Upper lobe of left lung (tissue), 6 donors: Measurements from ENCODE around the gene EFHD2. TPM values are rescaled to one million over a fixed set of nuclear protein-coding genes. Genes with fewer than 3 reads are reported as not detected.

Experiments
- ATAC-seq, 2 donors: fragments of 200-7000 bp; cut with Tn5 transposase; one replicate each; pipeline ENCODE4 v1.9.1; 2022; ENCODE audit warnings: mild to moderate bottlenecking in 2 of 2, moderate library complexity in 2 of 2; ENCODE audit not compliant: low FRiP score in 2 of 2
- DNase-seq, 2 donors: peaks; one replicate each; pipeline ENCODE4 v3.0.0-alpha.2; 2019 to 2020
- H3K27ac ChIP-seq, 4 donors: fragments of 200-600 bp; sonication (generic); one replicate each; pipeline ENCODE4 v1.5.1; 2016 to 2019
- H3K27me3 ChIP-seq, 4 donors: fragments of 200-600 bp; sonication (generic); one replicate each; pipeline ENCODE4 v1.5.1; 2017 to 2019
- H3K36me3 ChIP-seq, 4 donors: fragments of 200-600 bp; sonication (generic); one replicate each; pipeline ENCODE4 v1.5.1; 2016 to 2019
- H3K4me1 ChIP-seq, 4 donors: fragments of 200-600 bp; sonication (generic); one replicate each; pipeline ENCODE4 v1.5.1; 2018 to 2019
- H3K4me3 ChIP-seq, 4 donors: fragments of 200-600 bp; sonication (generic); one replicate each; pipeline ENCODE4 v1.5.1; 2017 to 2019; ENCODE audit warnings: mild to moderate bottlenecking in 2 of 4, moderate library complexity in 1 of 4
- H3K9me3 ChIP-seq, 4 donors: fragments of 200-600 bp; sonication (generic); one replicate each; pipeline ENCODE4 v1.5.1; 2018 to 2019
- EP300 ChIP-seq, 4 donors: sonication (generic); formaldehyde crosslinking; IDR thresholded peaks; one replicate each; pipeline ENCODE4 v1.5.1; 2017; ENCODE audit warnings: antibody characterized with exemption in 4 of 4, control low read depth in 2 of 4
- POLR2A ChIP-seq, 4 donors: fragments of 450-650 bp; IDR thresholded peaks; one replicate each; pipeline ENCODE4 v1.5.1; 2016 to 2017; ENCODE audit warnings: antibody characterized with exemption in 4 of 4, mild to moderate bottlenecking in 2 of 4
- POLR2AphosphoS5 ChIP-seq, 2 donors: sonication (generic); formaldehyde crosslinking; IDR thresholded peaks; one replicate each; pipeline ENCODE4 v1.5.1; 2017; ENCODE audit warnings: antibody characterized with exemption in 2 of 2
- WGBS, 2 donors: methylation state at CpG; one replicate each; pipeline ENCODE4 v1.1.5; 2017 to 2018; 5-methylcytosine and 5-hydroxymethylcytosine counted together
- total RNA-seq, 6 donors: library from RNA; depleted of rRNA in 4 of 6; stranded (reverse); fragments of >200 nt in 4 of 6; gene quantifications; one replicate each; pipeline versions ENCODE4 v1.1.0 to v1.2.1, GENCODE V29; 2016 to 2021
- TF ChIP-seq, protein P1 (sequence below), 6 experiments: fragments of 450-650 bp in 4 of 6; fragments of 200-600 bp in 2 of 6; sonication (generic) in 2 of 6; IDR thresholded peaks; one replicate each; pipeline ENCODE4 v1.5.1; 2016 to 2019; ENCODE audit warnings: antibody characterized with exemption in 6 of 6
- donor health status: DM: no; HTN: no; CAD: no; lungs with moderate emphysema.
- donor health status: DM: no; HTN: yes; CAD: no; lungs with severe emphysema.

The EFHD2 gene
- total RNA-seq, 6 donors from 2014 or later: 62.9 to 123 (median 91.2) TPM

DNA sequence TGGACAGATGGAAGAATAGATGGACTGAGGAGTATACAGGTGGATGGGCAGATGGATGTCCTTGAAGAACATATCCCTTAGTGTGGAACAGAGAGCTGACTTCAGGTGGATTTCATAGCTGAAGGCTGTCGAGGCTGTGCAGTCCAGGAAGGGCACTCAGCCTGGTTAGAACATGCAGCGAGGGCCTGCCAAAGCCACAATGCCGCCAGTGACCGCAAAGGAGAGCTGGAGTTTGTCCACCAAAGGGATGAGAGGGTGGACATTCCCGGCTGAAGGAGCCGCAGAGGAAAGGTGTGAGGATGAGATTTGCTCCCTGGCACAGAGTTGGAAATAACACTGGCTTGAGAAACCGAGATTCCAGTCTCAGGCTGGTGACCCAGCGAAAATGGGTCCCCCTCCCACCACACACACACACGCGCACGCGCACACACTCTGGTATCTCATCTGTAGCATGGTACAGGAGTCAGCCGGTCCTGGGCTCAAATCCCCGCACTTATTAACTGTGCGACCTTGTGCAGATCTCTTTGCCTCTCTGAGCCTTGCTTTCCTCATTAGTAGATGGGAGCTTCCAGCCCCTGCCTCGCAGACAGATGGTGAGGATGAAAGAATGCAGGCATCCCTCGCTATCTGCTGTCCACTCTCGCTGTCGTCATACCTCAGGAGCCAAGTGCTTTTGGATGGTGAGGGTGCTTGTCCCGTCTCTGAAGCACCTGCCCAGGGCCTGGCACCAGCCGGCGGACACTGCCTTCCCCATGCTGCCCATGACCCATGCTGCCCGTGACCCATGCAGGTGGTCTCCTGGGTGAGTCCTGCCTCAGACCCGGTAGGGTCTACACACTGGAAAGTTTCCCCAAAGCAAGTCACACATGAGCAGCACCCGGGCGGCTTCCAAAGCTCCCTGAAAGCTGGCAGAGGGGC lies 26.8 kb upstream of the EFHD2 start:
- Histone ChIP-seq H3K9me3 (no peaks in the 10 kb centered on the region), H3K4me1 (peaks cover 0 to 10% (median 5%) of the 10 kb centered on the region in 4 donors), H3K27me3 (no peaks in the 10 kb centered on the region), H3K4me3 (no peak overlapping the region), H3K27ac (no peak overlapping the region), H3K36me3 (no peaks in the 10 kb centered on the region)
- ATAC-seq (peak in 1 of 2 donors; percentile 27), DNase-seq (no peak)
- TF ChIP-seq, protein P1, sequence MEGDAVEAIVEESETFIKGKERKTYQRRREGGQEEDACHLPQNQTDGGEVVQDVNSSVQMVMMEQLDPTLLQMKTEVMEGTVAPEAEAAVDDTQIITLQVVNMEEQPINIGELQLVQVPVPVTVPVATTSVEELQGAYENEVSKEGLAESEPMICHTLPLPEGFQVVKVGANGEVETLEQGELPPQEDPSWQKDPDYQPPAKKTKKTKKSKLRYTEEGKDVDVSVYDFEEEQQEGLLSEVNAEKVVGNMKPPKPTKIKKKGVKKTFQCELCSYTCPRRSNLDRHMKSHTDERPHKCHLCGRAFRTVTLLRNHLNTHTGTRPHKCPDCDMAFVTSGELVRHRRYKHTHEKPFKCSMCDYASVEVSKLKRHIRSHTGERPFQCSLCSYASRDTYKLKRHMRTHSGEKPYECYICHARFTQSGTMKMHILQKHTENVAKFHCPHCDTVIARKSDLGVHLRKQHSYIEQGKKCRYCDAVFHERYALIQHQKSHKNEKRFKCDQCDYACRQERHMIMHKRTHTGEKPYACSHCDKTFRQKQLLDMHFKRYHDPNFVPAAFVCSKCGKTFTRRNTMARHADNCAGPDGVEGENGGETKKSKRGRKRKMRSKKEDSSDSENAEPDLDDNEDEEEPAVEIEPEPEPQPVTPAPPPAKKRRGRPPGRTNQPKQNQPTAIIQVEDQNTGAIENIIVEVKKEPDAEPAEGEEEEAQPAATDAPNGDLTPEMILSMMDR (IDR thresholded peaks at IDR 0.05): no peak
- TF ChIP-seq POLR2A (IDR thresholded peaks at IDR 0.05): no peak
- no peak for TF ChIP-seq EP300 (IDR thresholded peaks at IDR 0.05)
- no peak for TF ChIP-seq POLR2AphosphoS5 (IDR thresholded peaks at IDR 0.05)
- WGBS, 2 donors: 85 to 90% methylated on average over 16 to 26 of the region's 26 CpGs

DNA sequence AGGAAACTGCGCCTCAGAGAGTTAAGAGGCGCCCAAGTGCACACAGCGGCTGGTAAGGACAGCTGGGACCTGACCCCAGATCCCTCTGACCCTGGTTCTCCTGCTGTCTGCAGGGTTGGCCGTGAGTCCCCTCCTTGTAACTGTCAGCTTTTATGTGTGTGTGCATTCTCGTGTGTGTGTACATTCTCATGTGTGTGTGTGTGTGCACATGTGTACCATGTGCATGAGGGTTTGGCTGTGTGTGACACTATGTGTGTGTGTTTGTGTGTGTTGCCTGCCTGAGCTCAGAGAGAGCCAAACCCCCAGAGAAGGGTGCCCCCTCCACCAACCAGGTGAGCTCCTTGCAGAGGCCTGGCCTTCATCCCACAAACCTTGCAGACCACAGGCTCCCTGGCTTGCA lies 25.9 kb upstream of the EFHD2 start:
- DNase-seq (no peak), ATAC-seq (no peak)
- Histone ChIP-seq H3K4me1 (peaks cover 0 to 10% (median 5%) of the 10 kb centered on the region in 4 donors), H3K27me3 (no peaks in the 10 kb centered on the region), H3K9me3 (no peaks in the 10 kb centered on the region), H3K4me3 (no peak overlapping the region), H3K36me3 (no peaks in the 10 kb centered on the region), H3K27ac (no peak overlapping the region)
- 69 to 90% methylated on average over 2 to 5 of the region's 5 CpGs for WGBS, 2 donors
- TF ChIP-seq EP300 (IDR thresholded peaks at IDR 0.05) (no peak), POLR2A (IDR thresholded peaks at IDR 0.05) (no peak), POLR2AphosphoS5 (IDR thresholded peaks at IDR 0.05) (no peak)
- TF ChIP-seq, protein P1 (IDR thresholded peaks at IDR 0.05): no peak

DNA sequence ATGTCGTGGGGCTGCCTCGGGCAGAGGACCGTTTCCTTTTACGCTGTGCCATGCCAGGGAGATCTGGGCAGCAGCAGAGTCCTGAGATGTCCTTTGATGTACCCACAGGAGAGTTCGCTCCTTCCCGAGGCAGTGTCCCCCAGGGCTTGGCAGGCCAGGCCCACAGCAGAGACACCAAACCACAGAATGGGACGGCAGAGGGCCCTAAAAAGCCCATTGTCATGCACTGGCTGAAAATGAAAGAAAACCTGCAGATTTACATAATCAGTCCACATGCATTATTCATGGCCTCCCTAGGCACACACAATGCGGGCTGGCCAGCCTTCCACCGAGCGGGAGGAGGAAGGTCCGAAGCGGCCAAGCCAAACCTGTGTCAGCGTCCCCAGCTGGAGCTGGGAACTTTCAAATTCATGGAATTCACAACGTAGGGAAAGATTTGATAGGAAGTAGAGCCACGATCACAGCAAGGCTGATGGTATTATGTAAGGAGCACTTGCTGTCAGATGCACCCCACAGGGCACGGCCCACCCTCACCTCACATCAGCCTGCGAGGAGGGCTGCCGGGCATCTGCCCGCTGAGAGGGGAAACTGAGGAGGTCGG lies 25.3 kb upstream of the EFHD2 start:
- Histone ChIP-seq H3K36me3 (no peaks in the 10 kb centered on the region), H3K4me1 (peaks cover 0 to 10% (median 4%) of the 10 kb centered on the region in 4 donors), H3K9me3 (no peaks in the 10 kb centered on the region), H3K27me3 (no peaks in the 10 kb centered on the region), H3K4me3 (no peak overlapping the region), H3K27ac (no peak overlapping the region)
- TF ChIP-seq, protein P1 (IDR thresholded peaks at IDR 0.05): no peak
- no peak for TF ChIP-seq POLR2A (IDR thresholded peaks at IDR 0.05)
- no peak for TF ChIP-seq POLR2AphosphoS5 (IDR thresholded peaks at IDR 0.05)
- TF ChIP-seq EP300 (IDR thresholded peaks at IDR 0.05): no peak
- 50 to 70% methylated on average over 13 to 20 of the region's 20 CpGs for WGBS, 2 donors
- ATAC-seq (peak in 1 of 2 donors; percentile 52), DNase-seq (no peak)

DNA sequence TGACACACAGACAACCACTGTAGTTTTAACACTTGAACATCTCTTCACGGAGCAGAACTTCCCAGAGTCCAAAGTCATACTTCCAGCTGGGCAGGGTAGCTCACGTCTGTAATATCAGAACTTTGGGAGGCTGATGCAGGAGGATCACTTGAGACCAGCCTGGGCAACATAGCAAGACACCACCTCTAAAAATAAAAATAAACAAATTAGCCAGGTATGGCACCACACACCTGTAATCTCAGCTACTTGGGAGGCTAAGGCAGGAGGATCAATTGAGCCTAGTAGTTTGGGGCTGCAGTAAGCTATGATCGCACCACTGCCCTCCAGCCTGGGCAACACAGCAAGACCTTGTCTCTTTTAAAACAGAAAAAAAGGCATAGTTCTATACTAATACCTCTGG lies 24.3 kb upstream of the EFHD2 start:
- H3K27me3 ChIP-seq: no peaks in the 10 kb centered on the region
- no peak overlapping the region for H3K4me3 ChIP-seq
- no peaks in the 10 kb centered on the region for H3K9me3 ChIP-seq
- no peaks in the 10 kb centered on the region for H3K36me3 ChIP-seq
- TF ChIP-seq POLR2AphosphoS5 (IDR thresholded peaks at IDR 0.05) (no peak), EP300 (IDR thresholded peaks at IDR 0.05) (no peak), POLR2A (IDR thresholded peaks at IDR 0.05) (no peak)
- TF ChIP-seq, protein P1 (IDR thresholded peaks at IDR 0.05): no peak
- ATAC-seq (no peak), DNase-seq (no peak)
- H3K27ac ChIP-seq: no peak overlapping the region
- 90 to 98% methylated on average over 3 of the region's 3 CpGs for WGBS, 2 donors
- H3K4me1 ChIP-seq: peaks cover 0 to 10% (median 4%) of the 10 kb centered on the region in 4 donors
